Breast epithelium (tissue), 3 donors: ENCODE results near the gene STPG3.

Source experiments
- POLR2A ChIP-seq: fragments of 450-650 bp; IDR thresholded peaks from one replicate; pipeline ENCODE4 v1.6.1; 2016; ENCODE audit warnings: antibody characterized with exemption, mild to moderate bottlenecking, moderate library complexity
- POLR2AphosphoS5 ChIP-seq, 3 donors: sonication (generic); formaldehyde crosslinking; IDR thresholded peaks; one replicate each; pipeline ENCODE4 v1.6.1; 2017; ENCODE audit warnings: antibody characterized with exemption in 3 of 3
- TF ChIP-seq, protein P1 (sequence below), 3 donors: fragments of 450-650 bp; IDR thresholded peaks; one replicate each; pipeline ENCODE4 v1.5.1; 2016 to 2017; ENCODE audit warnings: antibody characterized with exemption in 3 of 3, mild to moderate bottlenecking in 3 of 3, moderate library complexity in 3 of 3

DNA sequence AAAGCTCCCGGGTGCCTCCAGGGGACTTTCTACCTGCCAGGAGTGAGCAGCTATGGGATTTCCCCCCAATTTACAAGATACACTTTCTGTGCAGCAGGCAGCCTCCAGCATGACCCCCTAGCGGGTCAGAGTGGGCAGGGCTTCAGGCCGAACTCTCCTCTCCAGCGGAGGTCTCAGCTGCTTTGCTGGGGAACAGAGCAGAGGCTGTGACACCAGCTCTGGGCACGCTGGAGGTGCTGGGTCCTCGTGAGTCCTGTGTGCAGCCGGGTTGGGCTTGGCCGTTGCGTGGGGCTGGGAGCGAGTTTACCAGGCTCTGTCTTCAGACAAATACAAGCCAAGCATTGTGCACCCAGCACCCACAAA lies 48.1 kb downstream of the STPG3 start:
- TF ChIP-seq, protein P1, sequence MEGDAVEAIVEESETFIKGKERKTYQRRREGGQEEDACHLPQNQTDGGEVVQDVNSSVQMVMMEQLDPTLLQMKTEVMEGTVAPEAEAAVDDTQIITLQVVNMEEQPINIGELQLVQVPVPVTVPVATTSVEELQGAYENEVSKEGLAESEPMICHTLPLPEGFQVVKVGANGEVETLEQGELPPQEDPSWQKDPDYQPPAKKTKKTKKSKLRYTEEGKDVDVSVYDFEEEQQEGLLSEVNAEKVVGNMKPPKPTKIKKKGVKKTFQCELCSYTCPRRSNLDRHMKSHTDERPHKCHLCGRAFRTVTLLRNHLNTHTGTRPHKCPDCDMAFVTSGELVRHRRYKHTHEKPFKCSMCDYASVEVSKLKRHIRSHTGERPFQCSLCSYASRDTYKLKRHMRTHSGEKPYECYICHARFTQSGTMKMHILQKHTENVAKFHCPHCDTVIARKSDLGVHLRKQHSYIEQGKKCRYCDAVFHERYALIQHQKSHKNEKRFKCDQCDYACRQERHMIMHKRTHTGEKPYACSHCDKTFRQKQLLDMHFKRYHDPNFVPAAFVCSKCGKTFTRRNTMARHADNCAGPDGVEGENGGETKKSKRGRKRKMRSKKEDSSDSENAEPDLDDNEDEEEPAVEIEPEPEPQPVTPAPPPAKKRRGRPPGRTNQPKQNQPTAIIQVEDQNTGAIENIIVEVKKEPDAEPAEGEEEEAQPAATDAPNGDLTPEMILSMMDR (IDR thresholded peaks at IDR 0.05), result no peak
- no peak for TF ChIP-seq POLR2A
- no peak for TF ChIP-seq POLR2AphosphoS5 (IDR thresholded peaks at IDR 0.05)
